DND-41 (cell line): ENCODE measurements around the gene SERP2.

Experiments
- CTCF ChIP-seq: IDR thresholded peaks from 2 replicates; pipeline ENCODE4 v1.5.1; 2012; ENCODE audit warnings: borderline replicate concordance, low read length, moderate library complexity, mild to moderate bottlenecking; ENCODE audit not compliant: poor library complexity, severe bottlenecking; ENCODE audit errors: extremely low read depth
- EZH2 ChIP-seq: IDR thresholded peaks from 3 replicates; pipeline ENCODE4 v1.6.1; 2012; ENCODE audit warnings: borderline replicate concordance, low read depth, mild to moderate bottlenecking, moderate library complexity, low read length, inconsistent platforms; ENCODE audit not compliant: severe bottlenecking

GRCh38 chr13:44331446-44331845 is 42.2 kb upstream of the SERP2 start:
- no peak for TF ChIP-seq EZH2
- TF ChIP-seq CTCF, result no peak
